Adrenal gland (tissue), 5 donors: Measurements from ENCODE around the gene CEACAM8.

Experiments used
- POLR2A ChIP-seq, 2 donors: fragments of 450-650 bp; IDR thresholded peaks; one replicate each; pipeline ENCODE4 v1.6.1; 2017; ENCODE audit warnings: antibody characterized with exemption in 2 of 2, mild to moderate bottlenecking in 2 of 2, moderate library complexity in 1 of 2
- TF ChIP-seq, protein P1 (sequence below), 6 experiments: fragments of 450-650 bp in 4 of 6; fragments of 200-600 bp in 2 of 6; sonication (generic) in 1 of 6; IDR thresholded peaks; 1 replicate in 5 of 6; 2 replicates in 1 of 6; pipeline versions ENCODE4 v1.5.1 to v1.8.0; 2016 to 2021; ENCODE audit warnings: antibody characterized with exemption in 6 of 6, mild to moderate bottlenecking in 2 of 6, moderate library complexity in 1 of 6
- donor health status: DM: no; HTN: no; CAD: no.

- TF ChIP-seq POLR2A (IDR thresholded peaks at IDR 0.05), result no peak
- TF ChIP-seq, protein P1, sequence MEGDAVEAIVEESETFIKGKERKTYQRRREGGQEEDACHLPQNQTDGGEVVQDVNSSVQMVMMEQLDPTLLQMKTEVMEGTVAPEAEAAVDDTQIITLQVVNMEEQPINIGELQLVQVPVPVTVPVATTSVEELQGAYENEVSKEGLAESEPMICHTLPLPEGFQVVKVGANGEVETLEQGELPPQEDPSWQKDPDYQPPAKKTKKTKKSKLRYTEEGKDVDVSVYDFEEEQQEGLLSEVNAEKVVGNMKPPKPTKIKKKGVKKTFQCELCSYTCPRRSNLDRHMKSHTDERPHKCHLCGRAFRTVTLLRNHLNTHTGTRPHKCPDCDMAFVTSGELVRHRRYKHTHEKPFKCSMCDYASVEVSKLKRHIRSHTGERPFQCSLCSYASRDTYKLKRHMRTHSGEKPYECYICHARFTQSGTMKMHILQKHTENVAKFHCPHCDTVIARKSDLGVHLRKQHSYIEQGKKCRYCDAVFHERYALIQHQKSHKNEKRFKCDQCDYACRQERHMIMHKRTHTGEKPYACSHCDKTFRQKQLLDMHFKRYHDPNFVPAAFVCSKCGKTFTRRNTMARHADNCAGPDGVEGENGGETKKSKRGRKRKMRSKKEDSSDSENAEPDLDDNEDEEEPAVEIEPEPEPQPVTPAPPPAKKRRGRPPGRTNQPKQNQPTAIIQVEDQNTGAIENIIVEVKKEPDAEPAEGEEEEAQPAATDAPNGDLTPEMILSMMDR (IDR thresholded peaks at IDR 0.05), result peak; percentile 36 to 64 (median 56)
Measured at GRCh38 chr19:42606660-42607351, 12.1 kb upstream of the CEACAM8 start.
